GM19035 (cell line): ENCODE results near the gene NAGS.
"Not testable (repeated sequence)": the region's sequence is repeated elsewhere in the genome, so short reads cannot be mapped to it uniquely, and the experiment has no call there.

Experiments used
- ATAC-seq: cut with Tn5 transposase; IDR thresholded peaks from one replicate; pipeline ENCODE4 v1.9.1; 2021; ENCODE audit not compliant: unreplicated experiment

The NAGS gene

DNA sequence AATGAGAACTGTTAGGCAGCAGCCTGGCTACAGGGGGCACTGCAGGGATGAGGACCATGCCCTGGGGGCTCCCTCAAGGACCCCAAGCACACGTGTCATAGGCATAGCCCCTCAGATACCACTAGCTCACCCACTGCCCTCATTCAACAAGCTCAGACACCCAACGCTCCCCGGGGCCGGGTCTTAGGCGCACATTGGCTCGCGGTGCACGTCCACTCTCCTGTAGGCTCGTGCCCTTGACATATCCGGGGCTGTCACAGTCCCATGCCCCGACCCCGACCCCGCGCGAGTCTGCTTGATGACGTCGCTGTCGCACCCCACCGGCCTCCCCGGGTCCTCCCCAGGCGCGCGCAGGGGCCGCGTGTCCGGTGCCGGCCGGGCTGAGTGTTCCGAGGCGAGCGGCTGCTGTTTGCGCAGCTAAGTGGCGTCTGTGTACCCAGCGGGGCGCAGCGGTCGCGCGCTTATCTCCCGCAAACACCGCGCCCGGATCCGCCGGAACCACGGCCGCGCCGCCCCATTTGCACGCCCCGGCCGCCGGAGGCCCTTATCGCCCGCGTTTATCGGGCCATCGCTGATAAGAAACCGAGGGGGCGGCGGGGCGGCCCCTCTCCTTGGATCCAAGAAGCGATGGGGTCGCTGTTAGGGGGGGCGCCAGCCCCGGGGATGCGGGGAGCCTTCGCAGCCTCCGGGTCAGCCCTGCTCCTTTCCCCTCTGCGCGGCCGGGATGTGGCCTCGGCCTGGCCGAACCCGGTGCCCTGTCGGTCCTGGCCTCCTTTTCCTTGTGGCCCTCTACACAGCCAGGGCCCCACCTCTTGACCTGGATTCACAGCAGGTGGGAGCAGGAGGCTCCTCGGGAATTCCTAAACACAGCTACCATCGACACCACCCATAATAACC, 20.7 kb upstream of the NAGS start:
- no peak for ATAC-seq

GRCh38 chr17:43984521-43984920, 19.9 kb upstream of the NAGS start:
- ATAC-seq: no peak

- ATAC-seq: no peak
Observed at GRCh38 chr17:43986225-43986981, 18.0 kb upstream of the NAGS start.

- no peak for ATAC-seq
Observed at GRCh38 chr17:43987131-43988021, 17.0 kb upstream of the NAGS start.

DNA sequence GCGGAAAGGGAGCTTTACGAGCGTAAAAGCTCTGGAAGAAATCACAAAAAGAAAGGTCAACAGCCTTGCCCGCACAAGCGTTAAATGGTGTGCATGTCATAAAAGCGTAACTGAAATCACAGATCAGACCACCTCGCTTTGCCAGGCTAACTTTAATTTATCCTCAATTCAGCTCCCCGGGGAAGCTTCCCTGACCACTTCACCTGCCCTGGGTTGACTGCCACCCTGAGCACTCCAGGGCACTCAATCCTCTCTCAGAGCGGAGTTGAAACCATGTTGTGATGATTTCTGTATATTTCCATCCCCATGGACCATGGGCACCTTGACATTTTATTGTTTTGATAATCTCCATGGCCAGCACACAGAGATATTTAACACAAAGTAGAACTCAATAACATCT, 16.1 kb upstream of the NAGS start:
- ATAC-seq: no peak

GRCh38 chr17:43992641-43993040, 11.8 kb upstream of the NAGS start:
- no peak for ATAC-seq

- ATAC-seq: no peak
Observed at GRCh38 chr17:43994272-43995149, 9.9 kb upstream of the NAGS start.

DNA sequence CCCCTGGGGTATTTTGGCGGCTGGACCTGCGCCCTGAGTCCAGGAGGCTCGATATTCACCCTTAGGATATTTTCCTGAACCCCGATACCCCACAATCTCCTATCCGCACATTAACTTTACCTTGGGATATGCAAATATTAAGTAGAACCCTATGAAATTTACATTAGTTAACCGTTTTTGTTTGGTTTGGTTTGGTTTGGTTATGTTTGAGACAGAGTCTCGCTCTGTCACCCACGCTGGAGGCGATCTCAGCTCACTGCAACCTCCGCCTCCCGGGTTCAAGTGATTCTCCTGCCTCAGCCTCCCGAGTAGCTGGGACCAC, 9.3 kb upstream of the NAGS start:
- ATAC-seq: no peak

DNA sequence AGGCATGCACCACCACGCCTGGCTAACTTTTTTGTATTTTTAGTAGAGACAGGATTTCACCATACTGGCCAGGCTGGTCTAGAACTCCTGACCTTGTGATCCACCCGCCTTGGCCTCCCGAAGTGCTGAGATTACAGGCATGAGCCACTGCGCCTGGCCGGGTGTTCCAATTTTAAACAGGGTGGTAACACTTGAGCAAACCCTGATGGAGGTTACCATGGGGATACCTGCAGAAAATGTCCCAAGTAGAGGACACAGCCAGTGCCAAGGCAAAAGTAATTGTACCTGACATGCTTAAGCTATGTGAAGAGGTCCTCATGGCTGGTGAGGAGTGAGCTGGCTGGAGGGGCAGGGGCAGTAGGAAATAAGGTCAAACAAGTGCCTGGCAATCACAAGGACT, 7.2 kb upstream of the NAGS start:
- not testable (repeated sequence) for ATAC-seq

DNA sequence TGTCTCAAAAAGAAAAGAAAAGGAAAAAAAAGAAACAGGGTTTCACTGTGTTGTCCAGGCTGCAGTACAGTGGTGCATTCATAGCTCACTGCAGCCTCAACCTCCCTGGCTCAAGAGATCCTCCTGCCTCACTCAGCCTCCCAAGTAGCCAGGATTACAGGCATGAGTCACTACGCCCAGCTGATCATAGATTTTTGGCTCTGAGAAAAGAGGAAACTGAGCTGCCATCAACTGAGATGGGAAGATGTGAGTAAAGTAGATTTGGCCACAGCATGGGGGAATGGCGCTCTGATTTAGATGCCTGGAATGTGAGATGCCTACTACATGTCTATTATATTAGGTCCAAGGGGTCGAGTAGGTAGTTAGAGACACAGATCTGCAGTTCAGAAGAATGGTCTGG, 5.9 kb upstream of the NAGS start:
- ATAC-seq: no peak

DNA sequence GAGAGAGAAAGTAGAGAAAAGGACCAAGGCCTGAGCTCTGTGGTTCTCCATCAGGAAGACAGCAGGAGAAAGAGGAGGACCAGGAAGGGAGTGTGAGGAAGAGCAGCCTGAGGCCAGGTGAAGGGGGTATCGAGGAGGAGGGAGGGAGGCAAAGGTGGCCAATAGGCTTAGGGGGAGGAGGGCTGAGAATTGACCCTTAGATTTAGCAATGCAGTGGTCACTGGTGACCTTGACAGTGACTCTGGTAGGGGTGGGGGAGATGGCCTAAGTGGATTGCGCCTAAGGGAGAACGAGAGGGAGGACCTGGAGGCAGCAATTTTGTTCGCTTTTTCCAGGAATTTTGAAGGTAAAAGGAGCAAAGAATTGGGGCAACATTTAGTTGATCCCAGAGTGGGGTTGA, 5.4 kb upstream of the NAGS start:
- no peak for ATAC-seq

DNA sequence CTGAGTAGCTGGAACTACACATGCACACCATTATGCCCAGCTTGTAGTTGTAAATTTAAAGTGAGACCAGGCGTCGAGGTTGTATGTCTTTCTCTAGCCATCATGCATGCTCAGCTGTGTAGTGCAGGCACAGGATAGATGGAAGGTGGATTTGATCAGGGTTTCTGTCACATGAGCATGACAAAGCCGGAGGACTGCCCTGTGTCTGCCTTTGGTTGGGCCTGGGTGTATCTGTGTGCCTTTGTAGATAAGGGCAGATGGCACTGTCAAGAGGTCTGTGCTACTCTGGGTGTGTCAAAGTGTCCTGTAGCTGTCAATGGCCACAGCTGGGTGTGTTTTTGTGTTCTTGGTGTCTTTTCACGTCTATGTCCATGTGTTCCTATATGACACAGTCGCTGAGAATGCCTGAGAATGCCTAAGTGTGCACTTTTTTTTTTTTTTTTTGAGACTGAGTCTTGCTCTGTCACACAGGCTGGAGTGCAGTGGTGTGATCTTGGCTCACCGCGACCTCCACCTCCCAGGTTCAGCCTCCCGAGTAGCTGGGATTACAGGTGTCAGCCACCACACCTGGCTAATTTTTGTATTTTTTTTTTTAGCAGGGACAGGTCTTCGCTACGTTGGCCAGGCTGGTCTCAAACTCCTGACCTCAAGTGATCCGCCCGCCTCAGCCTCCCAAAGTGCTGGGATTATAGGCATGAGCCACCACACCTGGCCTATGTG, 4.1 kb upstream of the NAGS start:
- ATAC-seq: no peak

GRCh38 chr17:44000871-44001460, 3.5 kb upstream of the NAGS start:
- no peak for ATAC-seq

- ATAC-seq: no peak
Observed at GRCh38 chr17:44001461-44001920, 2.9 kb upstream of the NAGS start.

- no peak for ATAC-seq
Observed at GRCh38 chr17:44002141-44002848, 2.1 kb upstream of the NAGS start.

- no peak for ATAC-seq
Observed at GRCh38 chr17:44004761-44005526, 522 bp downstream of the NAGS start.

DNA sequence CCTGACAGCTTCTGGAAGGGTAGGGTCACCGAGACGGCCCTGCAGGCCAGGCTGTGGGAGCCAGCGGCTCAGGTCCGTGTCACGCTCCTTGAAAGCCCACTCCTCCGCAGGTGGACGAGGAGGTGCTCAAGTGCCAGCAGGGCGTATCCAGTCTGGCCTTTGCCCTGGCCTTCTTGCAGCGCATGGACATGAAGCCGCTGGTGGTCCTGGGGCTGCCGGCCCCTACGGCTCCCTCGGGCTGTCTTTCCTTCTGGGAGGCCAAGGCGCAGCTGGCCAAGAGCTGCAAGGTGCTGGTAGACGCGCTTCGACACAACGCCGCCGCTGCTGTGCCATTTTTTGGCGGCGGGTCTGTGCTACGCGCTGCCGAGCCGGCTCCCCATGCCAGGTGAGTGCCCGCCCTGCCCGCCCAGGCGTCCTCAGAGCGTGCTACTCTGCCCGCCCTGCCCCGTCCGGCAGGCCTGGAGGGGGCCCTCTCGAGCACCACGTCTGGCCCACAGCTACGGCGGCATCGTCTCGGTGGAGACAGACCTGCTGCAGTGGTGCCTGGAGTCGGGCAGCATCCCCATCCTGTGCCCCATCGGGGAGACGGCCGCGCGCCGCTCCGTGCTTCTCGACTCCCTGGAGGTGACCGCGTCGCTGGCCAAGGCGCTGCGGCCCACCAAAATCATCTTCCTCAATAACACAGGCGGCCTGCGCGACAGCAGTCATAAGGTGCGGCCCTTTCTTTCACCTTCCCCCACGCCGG, 1.3 kb downstream of the NAGS start:
- no peak for ATAC-seq
